Measurements from ENCODE around the gene COX4I1. TPM values are rescaled to one million over a fixed set of nuclear protein-coding genes. Genes with fewer than 3 reads are reported as not detected.
"Not testable (repeated sequence)": the region's sequence is repeated elsewhere in the genome, so short reads cannot be mapped to it uniquely, and the experiment has no call there.

Gene COX4I1
- total RNA-seq, 2 experiments from 2014 or later = 374 to 508 TPM

- H3K9me3 Mint-ChIP-seq (ENCODE audit: low read depth) = peaks cover 1% of the 10 kb centered on the region
- intact Hi-C loops (cut with DNase I, micrococcal nuclease) = no loop called here
- CTCF ChIA-PET = interaction anchor here (0.7 to 0.9 kb wide), 3 partner anchors 15 to 151 kb away, joined by 3 read pairs; no protein-coding TSS in a partner anchor
- H3K27ac Mint-ChIP-seq = no peak overlapping the region
- no peak for DNase-seq
- H3K4me1 Mint-ChIP-seq = no peaks in the 10 kb centered on the region
- peaks cover 30% of the 10 kb centered on the region for H3K27me3 Mint-ChIP-seq
- H3K36me3 Mint-ChIP-seq (ENCODE audit: low read depth) = no peaks in the 10 kb centered on the region
- POLR2A ChIA-PET = no interaction called here
- ATAC-seq = no peak
- H3K4me3 Mint-ChIP-seq = no peak overlapping the region
Observed at GRCh38 chr16:85835956-85836705, 36.6 kb downstream of the COX4I1 start.

GRCh38 chr16:85836706-85837582 is 37.4 kb downstream of the COX4I1 start:
- no peak overlapping the region for H3K27ac Mint-ChIP-seq
- peaks cover 1% of the 10 kb centered on the region for H3K9me3 Mint-ChIP-seq (ENCODE audit: low read depth)
- POLR2A ChIA-PET = no interaction called here
- H3K4me3 Mint-ChIP-seq = no peak overlapping the region
- ATAC-seq (no peak), DNase-seq (no peak)
- peaks cover 23% of the 10 kb centered on the region for H3K27me3 Mint-ChIP-seq
- CTCF ChIA-PET = interaction anchor here (0.7 to 0.9 kb wide), 3 partner anchors 15 to 150 kb away, joined by 3 read pairs; no protein-coding TSS in a partner anchor
- intact Hi-C loops (cut with DNase I, micrococcal nuclease) = no loop called here
- H3K36me3 Mint-ChIP-seq (ENCODE audit: low read depth) = no peaks in the 10 kb centered on the region
- no peaks in the 10 kb centered on the region for H3K4me1 Mint-ChIP-seq

DNA sequence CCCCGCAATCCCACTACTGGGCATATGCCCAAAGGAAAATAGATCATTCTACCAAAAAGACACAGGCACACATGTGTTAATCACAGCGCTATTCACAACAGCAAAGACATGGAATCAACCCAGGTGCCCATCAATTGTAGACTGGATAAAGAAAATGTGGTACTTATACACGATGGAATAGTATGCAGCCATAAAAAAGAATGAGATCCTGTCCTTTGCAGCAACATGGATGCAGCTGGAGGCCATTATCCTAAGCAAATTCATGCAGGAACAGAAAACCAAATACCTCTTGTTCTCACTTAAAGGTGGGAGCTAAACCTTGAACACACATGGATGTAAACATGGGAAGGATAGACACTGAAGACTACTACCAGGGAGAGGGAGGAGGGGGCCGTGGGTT is 38.2 kb downstream of the COX4I1 start:
- ATAC-seq, CTCF ChIA-PET: not testable (repeated sequence)
- H3K27me3 Mint-ChIP-seq = peaks cover 20% of the 10 kb centered on the region

DNA sequence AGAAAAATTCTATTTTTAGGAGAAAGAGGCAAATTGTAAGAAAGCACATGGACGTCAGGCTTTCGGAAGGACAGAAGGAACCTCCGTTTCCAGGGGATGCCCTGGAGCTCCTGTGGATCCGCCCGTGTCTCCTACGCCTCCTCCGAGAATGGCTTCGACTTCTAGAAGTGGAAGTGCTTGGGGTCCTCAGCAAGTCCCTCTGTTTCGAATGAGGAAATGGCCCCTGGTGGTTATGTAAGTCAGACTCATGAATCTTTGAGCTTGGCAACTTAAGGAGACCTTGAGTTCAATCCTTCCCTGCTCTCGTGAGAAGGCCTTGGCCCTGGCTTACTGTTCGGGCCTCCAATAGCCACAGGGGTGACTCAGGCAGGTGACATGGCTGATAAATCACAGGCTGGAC is 38.9 kb downstream of the COX4I1 start:
- intact Hi-C loops (cut with DNase I, micrococcal nuclease) = no loop called here

More for the DNA sequence above, 38.2 kb downstream of the COX4I1 start:
- H3K9me3 Mint-ChIP-seq (ENCODE audit: low read depth); DNase-seq; H3K27ac Mint-ChIP-seq; H3K4me1 Mint-ChIP-seq; H3K4me3 Mint-ChIP-seq; POLR2A ChIA-PET; H3K36me3 Mint-ChIP-seq (ENCODE audit: low read depth); intact Hi-C loops (cut with DNase I, micrococcal nuclease): not testable (repeated sequence)

DNA sequence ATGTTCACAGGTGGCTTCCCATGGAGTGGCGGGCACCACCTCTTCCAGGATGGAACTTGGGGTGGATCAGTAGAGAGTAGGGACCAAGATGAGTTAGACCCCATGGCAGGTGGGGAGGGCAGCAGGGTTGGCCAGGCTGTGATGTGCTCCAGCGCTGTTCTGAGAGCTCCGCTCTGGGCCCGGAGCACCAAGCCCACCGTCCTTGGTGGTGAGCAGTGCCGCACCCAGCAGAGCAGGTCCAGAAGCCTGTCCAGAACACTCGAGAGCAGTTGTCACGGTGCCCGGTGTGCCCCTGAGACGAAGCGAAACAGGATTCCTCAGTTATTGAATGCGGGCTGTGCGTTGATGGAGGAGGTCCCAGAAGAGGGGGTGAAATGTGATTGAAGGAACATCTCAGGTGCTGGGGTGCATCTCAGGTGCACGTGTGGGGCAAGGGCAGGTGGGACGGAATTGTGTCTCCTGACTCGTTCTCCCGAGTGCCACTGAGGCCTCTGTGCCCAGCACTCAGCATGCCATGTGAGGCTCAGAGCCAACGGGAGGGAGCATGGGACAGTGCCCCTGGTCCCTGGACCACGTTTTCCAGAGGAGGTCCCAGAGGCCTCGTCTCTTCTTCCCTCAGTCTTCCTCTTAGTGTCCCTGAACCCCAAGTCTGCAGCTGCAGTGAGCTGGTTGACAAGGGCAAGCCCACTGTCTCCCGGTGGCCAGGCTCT is 39.5 kb downstream of the COX4I1 start:
- intact Hi-C loops (cut with DNase I, micrococcal nuclease) = no loop called here
- H3K9me3 Mint-ChIP-seq (ENCODE audit: low read depth) = no peaks in the 10 kb centered on the region
- POLR2A ChIA-PET = no interaction called here
- ATAC-seq (no peak), DNase-seq (no peak)
- H3K27me3 Mint-ChIP-seq = peaks cover 13% of the 10 kb centered on the region
- no peaks in the 10 kb centered on the region for H3K36me3 Mint-ChIP-seq (ENCODE audit: low read depth)
- CTCF ChIA-PET = interaction anchor here (1.0 kb wide), 1 partner anchor 17 kb away, joined by 3 read pairs; no protein-coding TSS in a partner anchor
- H3K4me1 Mint-ChIP-seq = no peaks in the 10 kb centered on the region
- H3K4me3 Mint-ChIP-seq = no peak overlapping the region
- no peak overlapping the region for H3K27ac Mint-ChIP-seq

More for the DNA sequence above, 38.9 kb downstream of the COX4I1 start:
- ATAC-seq = no peak
- DNase-seq = no peak
- no peak overlapping the region for H3K27ac Mint-ChIP-seq
- ChIA-PET POLR2A (no interaction called here), CTCF (interaction anchor here (1.0 kb wide), 1 partner anchor 17 kb away, joined by 3 read pairs; no protein-coding TSS in a partner anchor)
- H3K4me1 Mint-ChIP-seq = no peaks in the 10 kb centered on the region
- no peak overlapping the region for H3K4me3 Mint-ChIP-seq
- peaks cover 15% of the 10 kb centered on the region for H3K27me3 Mint-ChIP-seq
- peaks cover 1% of the 10 kb centered on the region for H3K9me3 Mint-ChIP-seq (ENCODE audit: low read depth)
- no peaks in the 10 kb centered on the region for H3K36me3 Mint-ChIP-seq (ENCODE audit: low read depth)

GRCh38 chr16:85839681-85840240 is 40.3 kb downstream of the COX4I1 start:
- DNase-seq (no peak), ATAC-seq (no peak)
- intact Hi-C loops (cut with DNase I, micrococcal nuclease) = no loop called here
- Mint-ChIP-seq H3K27me3 (peaks cover 16% of the 10 kb centered on the region), H3K4me3 (no peak overlapping the region), H3K27ac (no peak overlapping the region), H3K9me3 (ENCODE audit: low read depth) (no peaks in the 10 kb centered on the region), H3K4me1 (peaks cover under 1% of the 10 kb centered on the region), H3K36me3 (ENCODE audit: low read depth) (no peaks in the 10 kb centered on the region)
- CTCF ChIA-PET = no interaction called here
- POLR2A ChIA-PET = no interaction called here

DNA sequence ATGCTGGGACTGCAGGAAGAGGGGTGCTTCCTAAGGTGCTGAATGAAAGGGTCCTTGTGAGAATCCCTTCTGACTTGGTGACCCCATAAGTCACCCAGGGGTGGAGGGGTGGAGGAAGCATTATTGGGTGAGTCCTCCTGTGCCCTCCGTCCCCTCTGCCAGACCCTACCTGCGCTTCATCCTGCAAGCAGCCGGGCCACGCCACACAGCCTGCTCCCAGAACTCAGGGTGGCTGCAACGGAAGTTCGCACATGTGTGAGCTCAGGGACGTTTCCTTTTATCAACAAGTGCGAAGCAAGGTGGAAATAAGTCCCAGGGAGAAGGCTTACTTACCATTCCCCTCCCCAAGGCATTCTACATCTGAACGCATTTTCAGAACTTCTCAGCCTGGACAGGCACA is 40.9 kb downstream of the COX4I1 start:
- Mint-ChIP-seq H3K4me1 (peaks cover 3% of the 10 kb centered on the region), H3K27me3 (peaks cover 18% of the 10 kb centered on the region), H3K27ac (no peak overlapping the region), H3K36me3 (ENCODE audit: low read depth) (no peaks in the 10 kb centered on the region), H3K4me3 (no peak overlapping the region), H3K9me3 (ENCODE audit: low read depth) (no peaks in the 10 kb centered on the region)
- ATAC-seq = no peak
- intact Hi-C loops (cut with DNase I, micrococcal nuclease) = no loop called here
- DNase-seq = no peak
- CTCF ChIA-PET = no interaction called here
- POLR2A ChIA-PET = no interaction called here

GRCh38 chr16:85840801-85841200 is 41.3 kb downstream of the COX4I1 start:
- Mint-ChIP-seq H3K9me3 (ENCODE audit: low read depth) (no peaks in the 10 kb centered on the region), H3K27me3 (peaks cover 18% of the 10 kb centered on the region), H3K4me3 (no peak overlapping the region), H3K4me1 (peaks cover 3% of the 10 kb centered on the region), H3K27ac (no peak overlapping the region), H3K36me3 (ENCODE audit: low read depth) (no peaks in the 10 kb centered on the region)
- DNase-seq = no peak
- ATAC-seq = no peak
- ChIA-PET POLR2A (no interaction called here), CTCF (interaction anchor here (0.7 kb wide), 1 partner anchor 14 kb away, joined by 3 read pairs; no protein-coding TSS in a partner anchor)
- intact Hi-C loops (cut with DNase I, micrococcal nuclease) = no loop called here

DNA sequence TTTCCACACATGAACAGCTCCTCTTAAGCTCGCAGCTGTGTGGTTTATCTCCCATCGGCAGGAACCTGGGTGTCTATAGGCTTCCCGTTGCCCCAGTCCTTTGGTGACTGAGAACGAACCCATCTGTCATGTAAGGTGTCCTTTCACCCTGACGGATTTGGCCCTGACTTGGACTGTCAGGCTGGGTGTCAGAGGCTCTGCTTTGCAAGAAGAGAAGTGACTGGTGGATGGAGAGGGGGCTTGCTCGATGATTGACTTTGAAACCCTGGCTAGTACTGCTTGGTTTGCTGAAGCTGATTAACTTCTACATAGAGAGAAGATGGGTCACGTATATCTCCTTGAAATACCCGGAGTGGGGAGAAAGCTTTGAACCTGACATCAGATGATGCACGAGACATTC is 42.9 kb downstream of the COX4I1 start:
- Mint-ChIP-seq H3K9me3 (ENCODE audit: low read depth) (no peaks in the 10 kb centered on the region), H3K4me3 (no peak overlapping the region), H3K36me3 (ENCODE audit: low read depth) (no peaks in the 10 kb centered on the region), H3K27me3 (peaks cover 24% of the 10 kb centered on the region), H3K27ac (no peak overlapping the region), H3K4me1 (peaks cover 3% of the 10 kb centered on the region)
- ChIA-PET CTCF (interaction anchor here (0.8 kb wide), 1 partner anchor 118 kb away, joined by 3 read pairs; no protein-coding TSS in a partner anchor), POLR2A (no interaction called here)
- DNase-seq (no peak), ATAC-seq (no peak)
- intact Hi-C loops (cut with DNase I, micrococcal nuclease) = no loop called here

GRCh38 chr16:85842848-85843247 is 43.4 kb downstream of the COX4I1 start:
- H3K4me1 Mint-ChIP-seq = peaks cover 3% of the 10 kb centered on the region
- no peaks in the 10 kb centered on the region for H3K9me3 Mint-ChIP-seq (ENCODE audit: low read depth)
- ATAC-seq (no peak), DNase-seq (no peak)
- H3K36me3 Mint-ChIP-seq (ENCODE audit: low read depth) = no peaks in the 10 kb centered on the region
- H3K4me3 Mint-ChIP-seq = no peak overlapping the region
- H3K27ac Mint-ChIP-seq = no peak overlapping the region
- peaks cover 24% of the 10 kb centered on the region for H3K27me3 Mint-ChIP-seq
- ChIA-PET POLR2A (no interaction called here), CTCF (interaction anchor here (0.8 kb wide), 1 partner anchor 118 kb away, joined by 3 read pairs; no protein-coding TSS in a partner anchor)
- intact Hi-C loops (cut with DNase I, micrococcal nuclease) = no loop called here

DNA sequence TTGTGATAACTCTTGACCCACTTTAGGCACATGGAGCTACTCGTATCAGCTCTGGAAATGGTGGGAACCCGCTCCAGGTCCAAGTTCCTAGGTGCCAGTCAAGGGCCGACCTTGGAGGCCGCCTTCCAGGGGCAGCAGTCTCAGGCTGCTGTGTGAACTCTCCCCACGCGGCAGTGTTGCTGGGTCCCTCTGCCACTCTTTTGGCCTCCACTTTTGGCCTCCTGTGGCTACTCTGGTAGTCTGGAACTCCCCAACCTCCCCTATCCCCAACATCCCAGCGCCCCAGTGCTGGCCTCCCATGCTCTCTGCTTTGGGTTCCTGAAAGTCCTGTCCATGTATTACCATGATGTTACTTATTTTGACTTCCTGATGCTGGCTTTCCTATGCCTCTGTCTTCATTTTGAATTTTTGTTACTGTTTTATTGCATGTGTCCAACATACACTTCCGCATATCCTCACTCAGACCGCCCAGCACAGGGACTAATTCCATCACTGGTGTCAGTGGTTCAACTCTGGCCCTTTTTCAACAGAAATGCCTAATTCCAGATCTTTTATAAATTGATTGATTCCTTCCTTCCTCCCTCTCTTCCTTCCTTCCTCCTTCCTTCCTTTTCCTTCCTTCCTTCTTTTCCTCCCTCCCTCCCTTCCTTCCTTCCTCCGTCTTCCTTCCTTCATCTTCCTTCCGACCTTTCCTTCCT is 44.1 kb downstream of the COX4I1 start:
- H3K36me3 Mint-ChIP-seq (ENCODE audit: low read depth) = no peaks in the 10 kb centered on the region
- intact Hi-C loops (cut with DNase I, micrococcal nuclease) = no loop called here
- POLR2A ChIA-PET = no interaction called here
- CTCF ChIA-PET = no interaction called here
- no peak overlapping the region for H3K4me3 Mint-ChIP-seq
- peaks cover 24% of the 10 kb centered on the region for H3K27me3 Mint-ChIP-seq
- H3K9me3 Mint-ChIP-seq (ENCODE audit: low read depth) = no peaks in the 10 kb centered on the region
- peaks cover 3% of the 10 kb centered on the region for H3K4me1 Mint-ChIP-seq
- H3K27ac Mint-ChIP-seq = no peak overlapping the region
- no peak for DNase-seq
- no peak for ATAC-seq
